ENCODE results near the gene ARHGEF12. TPM values are rescaled to one million over a fixed set of nuclear protein-coding genes. Genes with fewer than 3 reads are reported as not detected.
A peak's percentile ranks its signal among the peaks of the same experiment; 100 is the strongest.

The ARHGEF12 gene
- polyA plus RNA-seq, 1 donor: 36.9 TPM

DNA sequence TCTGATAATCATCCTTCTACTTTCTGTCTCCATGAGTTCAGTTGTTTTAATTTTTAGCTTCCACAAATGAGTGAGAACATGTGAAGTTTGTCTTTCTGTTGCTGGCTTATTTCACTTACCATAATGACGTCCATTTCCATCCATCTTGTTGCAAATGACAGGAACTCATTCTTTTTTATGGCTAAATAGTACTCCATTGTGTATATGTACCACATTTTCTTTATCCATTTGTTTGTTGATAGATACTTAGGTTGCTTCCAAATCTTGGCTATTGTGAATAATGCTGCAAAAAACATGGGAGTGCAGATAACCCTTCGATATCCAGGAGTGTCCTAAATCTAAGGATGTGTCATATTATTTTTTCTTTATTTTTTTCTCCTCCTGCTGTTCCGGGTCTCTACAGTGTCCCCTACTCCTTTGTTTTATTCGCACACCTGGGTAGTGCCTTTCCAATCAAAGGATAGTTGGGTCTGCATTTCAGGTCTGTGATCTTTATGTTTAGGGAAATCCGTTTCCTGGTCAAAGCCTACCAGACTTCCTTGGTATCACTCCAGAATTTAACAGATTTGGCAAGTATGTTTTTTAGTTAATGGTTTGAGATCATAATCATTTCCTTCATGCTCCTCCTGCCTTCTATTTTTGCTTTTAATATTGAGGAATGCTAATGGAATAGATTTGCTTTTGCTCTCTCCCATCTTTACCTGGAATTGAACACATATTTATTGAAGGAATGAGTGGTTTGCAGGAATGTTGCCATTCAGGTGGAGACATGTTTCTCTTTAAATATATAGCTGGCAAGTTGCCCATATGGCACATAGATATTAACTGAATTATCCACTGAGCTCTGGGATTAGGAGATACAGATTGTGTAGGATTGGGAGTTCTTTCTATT is 53.7 kb downstream of the ARHGEF12 start:
- DNase-seq: no peak

DNA sequence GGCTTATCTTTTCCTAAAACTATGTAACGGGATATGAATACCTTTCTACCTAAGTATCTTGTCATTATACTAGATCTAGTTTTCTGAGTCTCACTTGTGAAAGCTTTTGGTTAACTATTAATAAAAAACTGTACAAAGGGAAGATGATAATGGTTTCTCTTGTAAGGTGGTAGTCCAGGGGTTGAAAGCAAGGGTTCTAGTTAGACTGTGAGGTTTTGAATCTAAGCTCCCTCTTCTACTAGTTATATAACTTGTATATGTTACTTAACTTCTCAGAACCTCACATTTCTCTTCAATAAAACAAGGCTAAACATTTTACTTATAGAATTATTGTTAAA is 54.3 kb downstream of the ARHGEF12 start:
- DNase-seq: no peak

DNA sequence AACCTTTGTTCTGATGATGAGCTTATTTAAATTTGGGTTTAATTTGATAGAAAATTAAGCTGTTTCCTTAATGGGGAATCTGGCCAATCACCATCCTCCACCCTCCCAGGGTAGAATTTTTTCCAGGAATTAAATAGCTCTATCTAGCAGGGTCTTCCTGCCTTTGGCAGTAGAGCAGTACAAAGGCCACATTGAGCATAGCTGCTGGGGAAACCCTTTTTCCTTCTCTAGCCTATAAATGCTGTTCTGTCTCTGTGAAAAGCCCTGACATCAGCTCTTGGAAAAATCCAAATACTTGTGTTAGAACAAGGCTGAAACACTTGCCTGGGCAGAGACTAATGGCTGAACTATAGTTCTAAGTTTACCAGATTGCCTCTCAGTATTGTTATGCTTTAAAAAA is 55.1 kb downstream of the ARHGEF12 start:
- DNase-seq: peak; percentile 44

DNA sequence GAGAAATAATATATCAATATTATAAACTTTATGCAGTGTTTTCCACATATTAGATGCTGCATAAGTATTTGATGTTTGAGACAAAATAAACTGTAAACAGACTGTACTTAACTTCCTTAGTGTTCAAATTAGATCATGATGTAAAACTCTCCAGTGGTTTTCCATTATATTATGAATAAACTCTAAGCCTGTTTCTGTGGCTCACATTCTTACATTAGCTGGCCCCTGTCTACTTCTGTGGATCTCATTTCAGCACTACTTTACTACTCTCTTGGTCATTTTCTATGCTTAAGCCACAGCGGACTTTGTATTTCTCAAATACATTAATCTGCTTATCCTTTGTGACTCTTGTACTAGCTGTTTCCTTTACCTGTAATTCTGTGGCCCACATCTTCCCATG is 55.6 kb downstream of the ARHGEF12 start:
- peak; percentile 14 for DNase-seq

DNA sequence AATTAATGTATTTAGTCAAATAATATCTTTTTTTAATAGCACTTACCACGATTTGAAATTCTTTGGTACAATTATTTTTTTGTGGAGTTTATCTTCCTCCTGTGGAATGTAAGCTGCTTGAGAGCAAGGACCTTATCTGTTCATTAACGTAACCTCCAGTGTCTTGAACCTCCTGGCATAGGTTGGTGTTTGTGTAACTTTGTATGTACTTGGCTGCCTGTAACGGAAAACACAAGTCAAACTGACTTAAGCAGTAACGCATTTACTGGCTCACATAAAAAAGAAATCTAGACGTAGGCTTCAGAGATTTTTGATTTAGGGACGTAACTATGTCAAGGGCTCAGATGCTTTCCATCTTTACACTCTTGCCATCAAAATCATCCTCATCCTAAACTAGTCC is 56.1 kb downstream of the ARHGEF12 start:
- DNase-seq: peak; percentile 25

DNA sequence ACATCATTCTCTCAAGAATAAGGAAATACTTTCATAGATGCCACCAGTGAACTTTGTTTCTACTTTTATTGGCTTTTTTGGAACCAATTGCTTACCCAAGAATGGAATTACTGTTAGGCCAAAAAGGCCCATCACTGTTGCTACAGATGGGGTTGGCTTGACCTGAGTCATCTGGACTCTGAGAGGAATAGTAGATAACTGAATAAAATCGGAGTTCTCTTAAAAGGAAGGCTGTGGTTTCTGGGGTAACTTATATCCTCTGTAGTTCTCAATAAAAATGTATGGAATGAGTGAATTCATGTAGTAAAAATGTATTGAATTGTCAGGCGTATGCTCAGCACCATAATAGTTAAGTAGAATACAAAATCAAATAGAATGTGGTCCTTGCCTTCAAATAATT is 56.6 kb downstream of the ARHGEF12 start:
- DNase-seq: no peak

DNA sequence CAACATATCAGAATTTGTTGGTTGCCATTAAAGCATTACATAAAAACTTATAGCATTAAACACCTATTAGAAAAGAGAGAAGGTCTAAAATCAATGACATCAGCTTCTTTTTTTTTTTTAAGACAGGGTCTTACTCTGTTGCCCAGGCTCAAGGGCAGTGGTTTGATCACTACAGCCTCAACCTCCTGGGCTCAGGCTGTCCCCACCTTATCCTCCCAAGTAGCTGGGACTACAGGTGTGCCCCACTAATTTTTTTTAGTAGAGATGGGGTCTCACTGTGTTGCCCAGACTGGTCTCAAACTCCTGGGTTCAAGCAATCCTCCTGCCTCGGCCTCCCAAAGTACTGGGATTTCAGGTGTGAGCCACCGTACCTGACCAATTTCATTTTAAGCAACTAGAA is 57.9 kb downstream of the ARHGEF12 start:
- no peak for DNase-seq

DNA sequence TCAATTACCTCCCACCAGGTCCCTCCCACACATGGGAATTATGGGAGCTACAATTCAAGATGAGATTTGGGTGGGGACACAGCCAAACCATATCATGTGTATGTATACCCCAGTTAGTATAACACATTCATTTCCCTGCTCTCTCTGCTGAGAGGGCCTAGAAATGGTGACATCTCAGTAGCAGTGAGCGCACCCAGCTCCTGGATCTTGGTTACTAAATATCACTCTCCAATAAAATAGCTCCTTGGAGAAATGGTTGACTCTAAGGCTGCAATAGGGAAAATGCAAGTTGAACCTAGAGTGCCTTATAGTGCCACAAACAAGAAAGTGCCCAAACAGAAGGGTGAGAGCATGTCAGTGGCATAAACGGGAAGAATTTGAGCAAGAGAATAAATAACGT is 59.6 kb downstream of the ARHGEF12 start:
- no peak for DNase-seq

DNA sequence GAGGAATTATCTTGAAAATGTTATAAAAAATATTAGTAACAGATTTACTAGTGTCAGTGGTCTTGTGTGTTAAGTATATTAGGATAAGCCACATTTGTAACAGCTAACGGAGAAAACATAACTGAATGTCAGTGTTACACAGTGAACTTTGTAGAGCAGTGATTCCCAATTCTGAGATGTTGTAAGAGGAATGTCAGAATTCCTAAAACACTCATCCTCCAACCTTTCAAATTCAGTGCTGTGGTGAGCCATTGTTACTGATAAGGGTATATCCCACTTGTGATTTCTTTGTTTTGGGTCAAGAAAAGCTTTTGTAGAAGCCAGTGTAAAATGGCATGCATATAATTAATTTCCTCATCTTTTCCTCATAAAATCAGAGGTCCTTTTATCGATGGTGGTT is 61.9 kb downstream of the ARHGEF12 start:
- DNase-seq: no peak

DNA sequence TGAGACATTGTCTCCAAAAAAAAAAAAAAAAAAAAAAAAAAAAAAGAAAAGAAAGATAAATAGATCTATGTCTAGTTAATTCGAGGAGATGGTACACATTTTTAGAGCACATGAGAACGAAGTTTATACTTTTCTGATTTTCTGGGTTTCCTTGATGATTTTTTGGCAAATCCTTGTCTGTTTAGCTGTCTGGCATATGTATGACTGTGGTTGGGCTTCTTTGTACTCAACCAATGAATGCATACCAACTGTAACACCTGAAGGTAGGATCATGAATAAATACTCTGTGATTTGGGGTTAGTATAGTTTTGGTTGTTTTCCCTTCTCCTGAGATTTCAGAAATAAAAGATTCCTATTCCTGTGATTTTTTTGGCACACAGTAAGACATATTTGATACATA is 63.1 kb downstream of the ARHGEF12 start:
- DNase-seq: no peak

DNA sequence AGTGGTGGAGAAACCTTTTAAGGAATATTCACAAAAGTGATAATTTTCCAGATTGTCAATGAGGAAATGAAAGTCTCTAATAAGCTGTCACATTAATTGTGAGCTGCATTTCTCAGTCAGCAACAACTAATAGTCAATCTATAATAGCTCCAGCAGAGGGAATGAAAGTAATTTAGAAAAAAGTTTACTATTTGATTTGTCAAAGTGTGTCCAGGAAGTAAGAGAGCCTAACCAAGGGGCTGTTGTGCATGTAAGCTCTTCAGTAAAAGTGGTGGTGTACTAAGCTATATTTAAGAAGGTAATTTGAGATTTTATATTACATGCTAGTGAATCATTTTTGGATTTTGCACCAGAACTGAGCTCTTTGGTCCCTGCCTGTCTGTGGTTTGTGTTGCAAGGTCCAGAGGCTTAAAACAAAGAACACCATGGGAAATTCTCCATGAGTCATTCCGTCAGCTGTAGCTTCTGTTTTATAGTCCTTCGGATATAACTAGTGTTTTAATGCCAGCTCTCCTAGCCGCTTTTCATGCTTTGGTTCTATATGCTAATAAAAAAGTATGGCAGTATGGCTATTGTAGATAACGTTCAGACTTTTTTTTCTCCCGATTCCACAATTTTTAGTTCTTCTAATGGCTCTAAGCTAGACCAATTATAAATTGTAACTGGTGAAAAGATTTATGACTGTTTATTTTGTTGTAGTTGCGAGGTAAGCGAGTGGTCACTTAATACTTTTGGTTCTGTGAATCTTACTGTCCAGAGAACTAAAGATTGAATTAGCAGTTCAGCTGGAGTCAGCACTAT is 64.6 kb downstream of the ARHGEF12 start:
- peak; percentile 40 for DNase-seq

DNA sequence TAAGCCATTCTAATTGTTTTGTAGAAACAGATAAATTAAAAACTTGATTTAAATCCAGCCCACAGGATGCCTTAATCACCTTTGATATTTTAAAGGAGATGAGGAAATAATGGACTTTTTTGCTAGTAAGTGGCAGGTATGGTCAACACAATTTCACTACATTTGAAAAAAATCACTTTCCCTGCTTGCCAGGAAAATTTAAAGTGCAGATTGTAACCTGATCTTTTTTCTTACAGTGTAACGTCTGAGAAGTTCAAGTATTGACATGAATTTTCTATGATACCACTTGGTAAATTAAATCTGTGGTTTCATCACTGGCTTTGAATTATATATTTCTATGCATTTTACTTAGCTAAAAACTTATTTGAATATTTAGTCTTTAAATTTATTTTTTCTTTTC is 65.3 kb downstream of the ARHGEF12 start:
- no peak for DNase-seq

DNA sequence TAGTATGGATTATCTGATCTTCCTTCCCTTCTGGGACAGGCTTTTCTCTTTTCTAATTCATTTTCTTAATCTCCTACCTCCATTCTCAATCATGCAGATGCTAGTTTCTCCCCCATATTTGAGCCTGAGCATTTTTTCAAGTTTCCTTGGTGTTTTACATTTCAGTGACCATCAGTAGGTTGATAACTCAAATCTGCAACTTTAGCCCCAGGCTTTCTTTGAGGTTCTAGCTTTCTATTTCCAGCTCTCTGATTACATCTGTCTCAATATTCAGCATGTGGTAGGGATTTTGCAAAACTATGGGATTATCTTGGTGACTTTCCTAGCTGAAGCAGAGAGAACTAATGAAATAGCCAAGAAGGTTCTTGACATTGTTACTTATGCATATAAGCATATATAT is 67.8 kb downstream of the ARHGEF12 start:
- no peak for DNase-seq

DNA sequence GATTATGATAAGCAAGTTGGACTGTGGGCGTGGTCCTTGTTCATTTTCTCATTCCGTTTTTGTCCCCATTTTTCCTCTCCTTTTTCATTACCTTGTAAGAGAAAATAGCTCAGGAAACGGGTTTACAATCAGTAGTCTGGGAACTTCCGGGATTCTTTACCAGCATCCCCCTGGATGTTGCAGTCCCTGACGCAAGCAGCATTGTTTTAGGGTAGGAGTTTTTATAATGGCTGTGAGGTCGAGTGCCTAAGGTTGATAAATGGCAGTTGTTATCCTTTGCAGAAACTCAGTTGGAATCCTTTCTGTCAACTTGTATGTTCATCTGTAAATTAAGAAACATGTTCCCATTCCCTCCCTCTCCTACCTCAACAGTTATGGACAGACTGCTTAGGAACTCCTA is 68.3 kb downstream of the ARHGEF12 start:
- DNase-seq: no peak

DNA sequence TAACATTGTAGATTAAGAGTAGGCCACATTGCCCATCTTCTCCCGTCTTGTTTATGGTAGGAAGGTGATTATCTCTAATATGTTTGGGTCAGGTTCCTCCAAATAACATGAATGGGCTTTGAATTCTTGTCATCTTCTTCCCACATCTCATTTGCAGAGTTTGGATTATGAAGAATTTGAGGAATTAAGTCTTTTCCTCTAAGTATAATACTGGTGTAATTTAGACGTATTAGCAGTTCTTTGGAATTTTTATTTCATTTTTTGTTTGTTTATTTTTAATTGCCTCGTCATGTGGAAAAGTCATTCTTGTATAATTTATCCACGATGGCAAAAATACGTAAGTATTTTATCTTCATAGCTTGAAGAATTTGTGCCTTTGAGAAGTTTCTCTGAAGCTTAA is 73.4 kb downstream of the ARHGEF12 start:
- no peak for DNase-seq

DNA sequence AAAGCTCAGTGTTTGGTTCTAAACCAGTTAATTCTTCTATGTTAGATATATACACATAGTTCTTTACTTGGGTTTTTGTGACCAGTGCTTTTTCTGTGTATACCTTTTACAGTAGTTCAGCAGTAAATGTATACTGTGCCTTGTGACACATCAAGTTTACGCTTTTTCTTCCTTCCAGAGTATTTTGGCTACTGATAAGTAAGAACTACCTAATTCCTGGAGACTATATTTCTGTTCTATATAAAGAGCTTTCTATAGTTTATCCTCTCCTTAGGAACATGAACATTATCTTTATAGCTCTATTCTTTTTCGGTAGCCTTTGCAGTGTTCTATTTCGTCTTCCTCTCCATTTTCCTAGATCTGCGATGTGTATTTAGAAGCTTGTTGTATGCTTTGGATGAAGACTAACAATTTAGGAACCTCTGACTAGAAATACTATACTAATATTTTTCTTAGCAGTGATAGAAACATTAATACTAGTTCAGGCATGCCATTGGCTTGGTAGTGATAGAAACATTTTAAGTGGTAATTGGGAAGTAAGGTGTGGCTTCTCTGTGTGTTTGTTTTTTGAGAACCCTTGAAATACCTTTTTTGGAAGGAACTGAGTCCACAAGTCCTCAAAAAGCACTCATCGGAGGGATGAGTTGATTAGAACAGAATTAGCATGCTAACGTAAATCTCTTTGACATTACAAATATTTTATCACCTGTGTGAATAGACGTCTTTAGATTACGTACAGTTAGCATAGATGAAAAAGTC is 74.6 kb downstream of the ARHGEF12 start:
- DNase-seq: no peak

DNA sequence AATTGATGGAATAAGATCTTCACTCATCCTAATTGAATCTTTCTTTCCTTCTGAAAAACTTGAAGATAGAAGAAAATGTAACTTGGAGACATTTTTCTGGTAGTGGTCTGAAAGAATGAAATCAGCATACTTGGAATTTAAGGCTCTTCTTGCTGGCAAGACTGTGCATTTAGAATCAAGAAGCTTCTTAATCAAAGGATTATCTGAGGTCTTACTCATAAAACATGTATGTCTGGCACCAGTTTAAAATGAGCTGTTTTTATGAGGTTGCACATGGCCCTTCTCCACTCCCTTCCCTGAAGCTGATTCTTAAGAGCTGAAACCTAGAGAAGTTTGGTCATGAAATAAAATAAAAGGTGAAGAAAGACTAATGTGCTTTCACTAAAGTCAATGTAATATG is 77.3 kb downstream of the ARHGEF12 start:
- DNase-seq: no peak

DNA sequence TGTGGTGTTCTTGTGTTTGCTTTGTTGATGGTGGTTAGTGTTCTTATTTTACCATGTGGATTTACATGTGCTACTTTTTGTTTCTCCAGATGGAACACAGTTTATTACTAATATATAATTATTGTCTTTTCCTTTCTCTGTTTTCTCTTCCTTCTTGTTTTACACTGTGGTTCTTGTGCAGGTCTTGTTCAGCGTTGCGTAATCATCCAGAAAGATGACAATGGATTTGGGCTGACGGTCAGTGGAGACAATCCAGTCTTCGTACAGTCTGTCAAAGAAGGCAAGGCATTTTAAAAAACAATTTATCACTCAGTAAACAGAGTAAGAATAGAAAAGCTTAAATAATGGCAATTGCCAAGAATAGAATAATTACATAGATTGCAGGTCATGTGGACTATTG is 84.4 kb downstream of the ARHGEF12 start:
- no peak for DNase-seq

DNA sequence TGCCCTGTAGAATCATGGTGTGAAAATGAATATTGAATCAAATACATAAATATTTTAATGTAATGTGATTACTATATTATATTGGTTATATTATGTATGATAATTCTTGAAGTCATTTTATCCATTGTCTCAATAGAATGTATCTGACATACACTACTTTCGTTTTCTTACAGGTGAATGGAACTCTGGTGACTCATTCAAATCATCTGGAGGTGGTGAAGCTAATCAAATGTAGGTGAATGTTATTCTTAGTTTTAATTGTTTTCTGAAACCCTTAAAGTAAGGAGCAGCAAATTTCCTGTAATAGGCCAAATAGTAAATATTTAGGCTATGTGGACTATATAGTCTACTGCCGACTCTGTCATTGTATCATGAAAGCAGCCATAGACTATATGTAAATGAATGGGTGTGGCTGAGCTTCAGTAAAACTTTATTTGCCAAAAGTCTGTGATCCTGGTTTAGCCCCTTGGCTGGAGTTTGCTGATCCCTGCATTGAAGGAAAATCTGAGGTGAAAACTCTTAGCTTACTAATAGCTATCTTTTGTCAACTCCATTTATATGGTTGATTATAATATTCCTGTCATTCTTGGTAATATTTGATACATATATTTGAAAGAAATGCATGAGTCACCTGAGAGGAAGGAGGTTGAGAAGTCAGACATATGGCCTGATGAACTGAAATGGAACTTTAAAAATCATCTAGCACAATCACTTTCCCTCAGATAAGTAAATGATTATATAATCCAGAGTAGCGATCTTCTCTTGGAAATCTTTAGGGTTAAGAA is 88.2 kb downstream of the ARHGEF12 start:
- DNase-seq: no peak

DNA sequence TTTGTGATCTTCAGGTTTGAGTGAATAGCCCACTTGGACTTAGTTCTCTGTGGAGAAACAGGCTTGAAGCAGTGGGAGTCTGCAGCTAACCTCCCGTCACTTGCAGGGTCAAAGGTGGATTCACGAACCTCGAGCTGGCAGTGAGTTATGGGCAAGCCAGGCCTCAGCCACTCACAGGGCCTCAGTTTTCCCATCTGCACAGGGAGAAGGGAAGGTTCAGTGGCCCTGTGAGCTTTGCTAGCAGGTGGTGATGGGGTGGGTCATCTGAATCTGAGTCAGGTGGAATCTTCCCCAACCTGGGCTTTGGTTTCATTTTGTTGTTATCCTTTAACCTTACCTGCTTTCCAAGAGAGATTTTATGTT is 88.7 kb downstream of the ARHGEF12 start:
- DNase-seq: no peak

DNA sequence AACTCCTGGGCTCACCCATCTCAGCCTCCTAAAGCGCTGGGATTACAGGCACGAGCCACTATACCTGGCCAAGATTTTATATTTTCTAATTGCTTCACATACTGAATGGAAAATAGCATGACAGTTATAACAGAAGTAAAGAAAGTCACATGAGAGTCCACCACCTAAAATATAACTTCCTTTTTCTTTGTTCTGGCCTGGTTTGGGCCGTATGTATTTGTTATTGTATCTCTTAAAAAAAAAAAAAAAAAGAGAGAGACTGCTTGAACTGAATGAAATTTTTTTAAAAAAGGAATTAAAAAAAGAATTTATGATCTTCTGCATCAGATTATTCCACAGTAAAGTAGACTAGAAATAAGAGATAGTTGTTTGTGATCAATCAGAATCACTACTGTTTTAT is 89.3 kb downstream of the ARHGEF12 start:
- no peak for DNase-seq

DNA sequence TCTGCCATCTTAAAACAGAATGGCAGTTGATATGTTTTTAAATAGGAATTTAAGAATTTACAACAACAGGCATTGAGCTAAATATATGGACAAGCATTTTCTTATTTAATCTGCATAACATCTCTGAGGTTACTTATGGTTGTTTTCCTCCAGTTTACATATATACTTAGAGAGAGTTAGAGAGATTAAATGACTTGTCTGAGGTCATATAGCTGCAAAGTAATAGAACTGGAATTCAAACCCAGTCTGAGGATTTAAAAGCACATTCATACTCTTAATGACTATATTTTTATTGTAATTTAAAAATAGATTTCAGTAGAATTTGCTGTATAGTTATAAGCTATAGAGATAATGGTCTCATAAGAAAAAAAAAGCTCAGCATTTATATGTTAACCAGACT is 93.9 kb downstream of the ARHGEF12 start:
- DNase-seq: no peak

DNA sequence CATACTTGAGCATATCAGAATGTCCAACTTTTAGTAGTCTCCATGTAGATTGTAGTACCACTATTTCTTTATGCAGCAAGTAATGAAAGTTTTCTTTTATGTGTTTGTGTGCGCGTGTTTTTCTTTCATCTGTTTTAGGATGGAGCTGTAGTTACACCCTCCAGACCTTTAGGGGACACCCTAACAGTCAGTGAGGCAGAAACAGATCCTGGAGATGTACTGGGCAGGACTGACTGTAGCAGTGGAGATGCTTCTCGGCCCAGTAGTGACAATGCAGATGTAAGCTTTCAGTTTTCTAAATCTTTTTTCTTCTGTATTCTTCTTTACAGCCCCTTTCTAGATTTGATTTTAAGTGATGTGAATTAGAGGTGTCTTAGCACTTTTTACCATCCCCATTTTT is 95.4 kb downstream of the ARHGEF12 start:
- no peak for DNase-seq

All from hindlimb muscle (tissue), 1 donor.